ENCODE data around the gene GNAL. TPM values are rescaled to one million over a fixed set of nuclear protein-coding genes. Genes with fewer than 3 reads are reported as not detected.

The GNAL gene
- total RNA-seq, 2 donors from 2014 or later: 2.1 to 33.0 TPM

GRCh38 chr18:11831921-11832320, 142.9 kb downstream of the GNAL start:
- TF ChIP-seq POLR2A (IDR thresholded peaks at IDR 0.05) (no peak), CTCF (IDR thresholded peaks at IDR 0.05) (no peak)
- intact Hi-C loops (cut with DNase I): no loop called here
- Histone ChIP-seq H3K4me3 (no peak overlapping the region), H3K27ac (no peak overlapping the region), H3K4me1 (no peaks in the 10 kb centered on the region), H3K27me3 (no peaks in the 10 kb centered on the region), H3K9me3 (no peaks in the 10 kb centered on the region), H3K36me3 (replicated peaks in 1 of 2; ENCODE audit: insufficient read depth in 1 of 2, low read depth in 2 of 2) (no peaks in the 10 kb centered on the region)
- 64 to 65% methylated on average over 3 of the region's 3 CpGs for WGBS, 2 donors
- ATAC-seq: no peak
- no peak for DNase-seq

- TF ChIP-seq POLR2A (IDR thresholded peaks at IDR 0.05): no peak
- no peak for TF ChIP-seq CTCF (IDR thresholded peaks at IDR 0.05)
- ATAC-seq (no peak), DNase-seq (no peak)
- Histone ChIP-seq H3K27me3 (no peaks in the 10 kb centered on the region), H3K4me1 (no peaks in the 10 kb centered on the region), H3K9me3 (no peaks in the 10 kb centered on the region), H3K4me3 (no peak overlapping the region), H3K36me3 (replicated peaks in 1 of 2; ENCODE audit: insufficient read depth in 1 of 2, low read depth in 2 of 2) (no peaks in the 10 kb centered on the region), H3K27ac (no peak overlapping the region)
- 66 to 68% methylated on average over 5 of the region's 5 CpGs for WGBS, 2 donors
- intact Hi-C loops (cut with DNase I): no loop called here
Measured at GRCh38 chr18:11834772-11835171, 145.7 kb downstream of the GNAL start.

GRCh38 chr18:11839556-11839955, 150.5 kb downstream of the GNAL start:
- H3K4me3 ChIP-seq: no peak overlapping the region
- no peaks in the 10 kb centered on the region for H3K4me1 ChIP-seq
- H3K27ac ChIP-seq: no peak overlapping the region
- no peaks in the 10 kb centered on the region for H3K9me3 ChIP-seq
- intact Hi-C loops (cut with DNase I): no loop called here
- 83% methylated on average over 6 of the region's 6 CpGs for WGBS, 2 donors
- no peak for ATAC-seq
- no peak for DNase-seq
- no peak for TF ChIP-seq CTCF (IDR thresholded peaks at IDR 0.05)
- TF ChIP-seq POLR2A (IDR thresholded peaks at IDR 0.05): no peak
- no peaks in the 10 kb centered on the region for H3K36me3 ChIP-seq (replicated peaks in 1 of 2; ENCODE audit: insufficient read depth in 1 of 2, low read depth in 2 of 2)
- H3K27me3 ChIP-seq: no peaks in the 10 kb centered on the region

GRCh38 chr18:11840493-11840892, 151.4 kb downstream of the GNAL start:
- no peak for ATAC-seq
- no peaks in the 10 kb centered on the region for H3K36me3 ChIP-seq (replicated peaks in 1 of 2; ENCODE audit: insufficient read depth in 1 of 2, low read depth in 2 of 2)
- intact Hi-C loops (cut with DNase I): no loop called here
- WGBS, 2 donors: 38 to 39% methylated on average over 6 of the region's 6 CpGs
- H3K4me1 ChIP-seq: no peaks in the 10 kb centered on the region
- H3K4me3 ChIP-seq: no peak overlapping the region
- no peaks in the 10 kb centered on the region for H3K27me3 ChIP-seq
- TF ChIP-seq CTCF (IDR thresholded peaks at IDR 0.05) (no peak), POLR2A (IDR thresholded peaks at IDR 0.05) (no peak)
- no peak overlapping the region for H3K27ac ChIP-seq
- no peaks in the 10 kb centered on the region for H3K9me3 ChIP-seq
- DNase-seq: no peak

GRCh38 chr18:11842562-11842961, 153.5 kb downstream of the GNAL start:
- DNase-seq (no peak), ATAC-seq (no peak)
- TF ChIP-seq CTCF (IDR thresholded peaks at IDR 0.05): no peak
- TF ChIP-seq POLR2A (IDR thresholded peaks at IDR 0.05): no peak
- H3K4me1 ChIP-seq: no peaks in the 10 kb centered on the region
- intact Hi-C loops (cut with DNase I): no loop called here
- H3K36me3 ChIP-seq (replicated peaks in 1 of 2; ENCODE audit: insufficient read depth in 1 of 2, low read depth in 2 of 2): no peaks in the 10 kb centered on the region
- H3K9me3 ChIP-seq: no peaks in the 10 kb centered on the region
- no peak overlapping the region for H3K4me3 ChIP-seq
- no peak overlapping the region for H3K27ac ChIP-seq
- H3K27me3 ChIP-seq: no peaks in the 10 kb centered on the region
- WGBS, 2 donors: 61 to 77% methylated on average over 5 of the region's 5 CpGs

All from body of pancreas (tissue), 4 donors.